Prostate gland (tissue), 2 donors: ENCODE results near the gene RAB40A. TPM values are rescaled to one million over a fixed set of nuclear protein-coding genes. Genes with fewer than 3 reads are reported as not detected.

Experiments used
- DNase-seq: peaks from one replicate; pipeline ENCODE4 v3.0.0-alpha.2; 2019; ENCODE audit warnings: low spot score
- H3K27ac ChIP-seq, 2 donors: fragments of 200-600 bp; sonication (generic); 2 replicates each; pipeline ENCODE4 v1.5.1; 2017 to 2019
- H3K27me3 ChIP-seq: fragments of 200-600 bp; sonication (generic); replicated peaks from 2 replicates; pipeline ENCODE4 v1.5.1; 2019; ENCODE audit not compliant: insufficient read depth
- H3K36me3 ChIP-seq, 2 donors: fragments of 200-600 bp; sonication (generic); 1 replicate in 1 of 2; 2 replicates in 1 of 2; pipeline versions ENCODE4 v1.5.1 to v1.8.1; 2017 to 2019
- H3K4me1 ChIP-seq: fragments of 200-600 bp; sonication (generic); replicated peaks from 2 replicates; pipeline ENCODE4 v1.5.1; 2019
- H3K4me3 ChIP-seq, 2 donors: fragments of 200-600 bp; sonication (generic); 2 replicates each; pipeline ENCODE4 v1.5.1; 2017 to 2019
- H3K9me3 ChIP-seq: fragments of 200-600 bp; sonication (generic); 2 replicates; pipeline ENCODE4 v1.5.1; 2017
- POLR2A ChIP-seq: fragments of 450-650 bp; IDR thresholded peaks from one replicate; pipeline ENCODE4 v1.6.1; 2016; ENCODE audit warnings: antibody characterized with exemption, mild to moderate bottlenecking
- POLR2AphosphoS5 ChIP-seq: sonication (generic); formaldehyde crosslinking; IDR thresholded peaks from one replicate; pipeline ENCODE4 v1.6.1; 2017; ENCODE audit warnings: antibody characterized with exemption
- WGBS: methylation state at CpG from one replicate; pipeline ENCODE4 v1.1.5; 2018; 5-methylcytosine and 5-hydroxymethylcytosine counted together
- intact Hi-C: fragments of 100-400 bp; cut with DNase I; formaldehyde crosslinking; loops from one replicate; pipeline ENCODE4 v1.14.2; 2022
- total RNA-seq, 2 donors: library from RNA; depleted of rRNA; stranded (reverse); fragments of >200 nt; gene quantifications; one replicate each; pipeline ENCODE4 v1.1.0, GENCODE V29; 2016
- TF ChIP-seq, protein P1 (sequence below), 4 experiments: fragments of 200-600 bp in 2 of 4; fragments of 450-650 bp in 2 of 4; sonication (generic) in 2 of 4; IDR thresholded peaks; 1 replicate in 3 of 4; 2 replicates in 1 of 4; pipeline ENCODE4 v1.5.1; 2016 to 2019; ENCODE audit warnings: antibody characterized with exemption in 4 of 4, mild to moderate bottlenecking in 2 of 4, moderate library complexity in 2 of 4

RAB40A gene
- total RNA-seq, 2 donors from 2014 or later: 1.5 to 24.7 TPM

DNA sequence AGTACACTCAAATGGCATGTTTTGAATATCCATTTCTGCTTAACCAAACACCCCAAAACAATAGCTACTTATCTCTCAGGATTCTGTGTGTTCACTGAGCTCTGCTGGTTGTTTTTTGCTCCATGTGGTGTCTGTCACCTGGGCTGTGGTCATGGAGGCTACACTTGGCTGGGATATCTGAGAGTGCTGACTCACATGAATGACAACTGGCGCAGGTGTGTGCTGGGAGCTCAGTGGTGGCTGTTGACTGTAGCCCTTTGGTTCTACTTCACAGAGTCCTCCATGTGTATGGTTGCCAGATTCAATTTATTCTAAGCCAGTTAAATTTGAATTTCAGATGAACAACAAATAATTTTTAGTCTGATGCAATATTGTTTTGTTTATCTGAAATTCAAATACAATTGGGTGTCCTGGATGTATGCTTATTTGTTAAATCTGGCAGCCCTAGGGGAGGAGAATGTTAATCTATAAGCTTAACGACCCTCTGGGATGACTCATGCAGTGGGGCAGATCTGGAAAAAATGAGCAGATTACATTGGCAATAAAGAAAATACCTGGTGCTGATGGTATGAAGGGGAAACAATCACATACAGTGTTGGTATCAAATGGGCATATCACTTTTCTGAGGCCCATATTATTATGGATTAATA is 37.8 kb upstream of the RAB40A start:
- 59% methylated on average over 2 of the region's 2 CpGs for WGBS
- Histone ChIP-seq H3K27ac (no peak overlapping the region), H3K9me3 (no peaks in the 10 kb centered on the region), H3K4me3 (no peak overlapping the region), H3K4me1 (no peaks in the 10 kb centered on the region), H3K36me3 (no peaks in the 10 kb centered on the region), H3K27me3 (no peaks in the 10 kb centered on the region)
- no peak for TF ChIP-seq POLR2A
- TF ChIP-seq, protein P1, sequence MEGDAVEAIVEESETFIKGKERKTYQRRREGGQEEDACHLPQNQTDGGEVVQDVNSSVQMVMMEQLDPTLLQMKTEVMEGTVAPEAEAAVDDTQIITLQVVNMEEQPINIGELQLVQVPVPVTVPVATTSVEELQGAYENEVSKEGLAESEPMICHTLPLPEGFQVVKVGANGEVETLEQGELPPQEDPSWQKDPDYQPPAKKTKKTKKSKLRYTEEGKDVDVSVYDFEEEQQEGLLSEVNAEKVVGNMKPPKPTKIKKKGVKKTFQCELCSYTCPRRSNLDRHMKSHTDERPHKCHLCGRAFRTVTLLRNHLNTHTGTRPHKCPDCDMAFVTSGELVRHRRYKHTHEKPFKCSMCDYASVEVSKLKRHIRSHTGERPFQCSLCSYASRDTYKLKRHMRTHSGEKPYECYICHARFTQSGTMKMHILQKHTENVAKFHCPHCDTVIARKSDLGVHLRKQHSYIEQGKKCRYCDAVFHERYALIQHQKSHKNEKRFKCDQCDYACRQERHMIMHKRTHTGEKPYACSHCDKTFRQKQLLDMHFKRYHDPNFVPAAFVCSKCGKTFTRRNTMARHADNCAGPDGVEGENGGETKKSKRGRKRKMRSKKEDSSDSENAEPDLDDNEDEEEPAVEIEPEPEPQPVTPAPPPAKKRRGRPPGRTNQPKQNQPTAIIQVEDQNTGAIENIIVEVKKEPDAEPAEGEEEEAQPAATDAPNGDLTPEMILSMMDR (IDR thresholded peaks at IDR 0.05): no peak
- no peak for TF ChIP-seq POLR2AphosphoS5
- intact Hi-C loops: no loop called here
- no peak for DNase-seq

DNA sequence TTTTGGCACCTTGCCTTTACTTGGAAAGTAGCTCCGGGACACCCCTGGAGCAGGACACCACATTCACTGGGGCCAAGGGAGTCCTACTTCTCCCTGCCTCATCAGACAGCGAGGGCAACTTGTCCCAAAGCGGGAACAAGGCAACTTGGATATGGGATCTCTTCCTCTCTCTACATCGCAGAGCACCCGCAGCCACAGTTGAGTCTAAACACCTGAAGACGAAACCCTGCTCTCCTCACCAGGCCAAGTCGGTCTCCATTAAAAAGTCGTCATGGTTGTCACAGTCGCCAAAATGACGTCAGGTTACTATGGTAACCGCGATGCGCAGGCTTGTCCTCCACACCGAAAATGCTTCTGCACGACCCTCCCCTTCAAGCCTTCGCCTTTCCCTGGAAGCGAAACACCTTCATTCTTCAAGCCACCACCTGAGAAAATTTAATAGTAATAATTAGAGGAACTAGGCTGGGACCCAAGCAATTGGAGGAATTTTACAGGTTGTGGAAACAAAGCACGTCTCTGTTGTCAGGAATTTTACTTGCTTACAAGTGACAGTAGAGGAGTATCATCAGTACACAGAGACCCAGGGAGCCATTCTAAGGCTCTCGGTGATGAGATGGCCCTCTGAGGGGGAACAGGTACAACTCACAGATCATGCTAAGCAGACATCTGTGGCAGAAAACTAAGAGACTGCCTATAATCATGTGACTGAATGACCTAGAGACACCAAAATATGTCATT is 35.6 kb upstream of the RAB40A start:
- H3K27ac ChIP-seq: peak overlapping the region in 1 of 2 donors; percentile 23
- peak overlapping the region; percentile 27 to 29 for H3K4me3 ChIP-seq
- no peaks in the 10 kb centered on the region for H3K27me3 ChIP-seq
- intact Hi-C loops: no loop called here
- peak; percentile 29 for DNase-seq
- no peaks in the 10 kb centered on the region for H3K36me3 ChIP-seq
- WGBS: 5% methylated on average over 19 of the region's 19 CpGs
- H3K4me1 ChIP-seq: no peaks in the 10 kb centered on the region
- H3K9me3 ChIP-seq: no peaks in the 10 kb centered on the region
- TF ChIP-seq, protein P1 (IDR thresholded peaks at IDR 0.05): no peak
- TF ChIP-seq POLR2AphosphoS5: peak; percentile 29
- no peak for TF ChIP-seq POLR2A

DNA sequence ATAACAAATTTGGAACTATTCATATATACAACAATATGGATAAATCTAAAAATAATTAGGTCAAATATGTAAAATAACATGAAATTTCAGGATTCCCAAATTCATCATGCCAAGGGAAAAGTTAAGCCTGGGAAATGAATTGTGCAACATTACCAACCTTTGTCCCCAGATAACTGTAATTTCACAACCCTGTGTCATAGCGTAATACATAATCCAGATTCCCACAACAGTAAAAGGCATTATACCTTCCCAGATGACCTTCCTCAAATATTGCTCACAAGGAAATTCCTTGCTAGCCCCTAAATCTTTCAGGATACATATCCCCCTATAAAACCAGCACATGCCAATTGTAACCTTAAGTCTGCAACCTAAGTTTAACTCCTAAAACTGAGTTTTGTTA is 32.9 kb upstream of the RAB40A start:
- Histone ChIP-seq H3K27ac (no peak overlapping the region), H3K4me3 (no peak overlapping the region), H3K4me1 (no peaks in the 10 kb centered on the region), H3K9me3 (no peaks in the 10 kb centered on the region), H3K27me3 (no peaks in the 10 kb centered on the region), H3K36me3 (no peaks in the 10 kb centered on the region)
- TF ChIP-seq POLR2A: no peak
- TF ChIP-seq, protein P1 (IDR thresholded peaks at IDR 0.05): no peak
- TF ChIP-seq POLR2AphosphoS5: no peak
- no peak for DNase-seq
- 93% methylated on average over 1 of the region's 1 CpG for WGBS
- intact Hi-C loops: no loop called here

DNA sequence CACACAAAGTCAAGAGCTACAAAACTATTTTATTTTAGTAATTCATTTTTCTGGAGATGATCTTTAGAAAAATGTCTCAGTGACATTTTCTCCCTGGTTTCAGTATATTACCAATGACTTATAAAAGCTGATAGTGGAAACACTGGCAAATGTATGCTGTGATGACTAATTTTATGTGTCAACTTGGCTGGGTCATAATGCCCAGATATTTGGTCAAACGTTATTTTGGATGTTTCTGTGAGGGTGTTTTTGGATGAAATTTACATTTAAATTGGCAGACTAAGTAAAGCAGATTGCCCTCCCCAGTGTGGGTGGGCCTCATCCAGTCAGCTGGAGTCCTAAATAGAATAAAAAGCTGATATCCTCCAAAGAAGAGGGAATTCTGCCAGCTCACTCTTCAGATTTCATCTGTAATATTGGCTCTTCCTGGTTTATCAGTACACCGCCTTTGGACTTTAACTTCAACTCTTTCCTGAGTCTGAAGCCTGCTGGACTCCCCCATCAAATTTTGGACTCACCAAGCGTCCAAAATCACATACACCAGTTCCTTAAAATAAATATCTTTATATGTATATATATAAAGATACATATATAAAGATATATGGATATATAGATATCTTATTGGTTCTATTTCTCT is 31.2 kb upstream of the RAB40A start:
- Histone ChIP-seq H3K27ac (no peak overlapping the region), H3K4me3 (no peak overlapping the region), H3K4me1 (no peaks in the 10 kb centered on the region), H3K9me3 (no peaks in the 10 kb centered on the region), H3K27me3 (no peaks in the 10 kb centered on the region), H3K36me3 (no peaks in the 10 kb centered on the region)
- intact Hi-C loops: no loop called here
- no peak for DNase-seq
- WGBS: 54% methylated on average over 3 of the region's 3 CpGs
- no peak for TF ChIP-seq POLR2AphosphoS5
- TF ChIP-seq POLR2A: no peak
- TF ChIP-seq, protein P1 (IDR thresholded peaks at IDR 0.05): no peak
